Mucosa of rectum (tissue), 2 donors: ENCODE data around the gene UMAD1.

ENCODE experiments used
- H3K27ac ChIP-seq, 2 donors: one replicate each; pipeline ENCODE4 v1.7.0; 2013; ENCODE audit warnings: inconsistent platforms in 2 of 2, low read depth in 2 of 2, low read length in 2 of 2
- H3K27me3 ChIP-seq, 2 donors: one replicate each; pipeline ENCODE4 v1.7.0; 2013; ENCODE audit warnings: low read length in 2 of 2; ENCODE audit not compliant: control insufficient read depth in 2 of 2, insufficient read depth in 2 of 2
- H3K36me3 ChIP-seq, 2 donors: one replicate each; pipeline ENCODE4 v1.7.0; 2013; ENCODE audit warnings: low read length in 2 of 2; ENCODE audit not compliant: control insufficient read depth in 2 of 2, insufficient read depth in 2 of 2
- H3K4me1 ChIP-seq, 2 donors: one replicate each; pipeline ENCODE4 v1.7.0; 2013; ENCODE audit warnings: low read length in 2 of 2, mild to moderate bottlenecking in 1 of 2; ENCODE audit not compliant: control insufficient read depth in 2 of 2, insufficient read depth in 2 of 2
- H3K4me3 ChIP-seq, 2 donors: one replicate each; pipeline ENCODE4 v1.7.0; 2013; ENCODE audit warnings: low read length in 2 of 2
- H3K9ac ChIP-seq, 2 donors: one replicate each; pipeline ENCODE4 v1.7.0; 2013; ENCODE audit warnings: low read length in 2 of 2, low read depth in 1 of 2, mild to moderate bottlenecking in 1 of 2
- H3K9me3 ChIP-seq, 2 donors: one replicate each; pipeline ENCODE4 v1.7.0; 2013; ENCODE audit warnings: low read length in 2 of 2; ENCODE audit not compliant: control insufficient read depth in 2 of 2
- donor health status: healthy.
- donor health status: Normal muscosa, but diverticular disease.

UMAD1 gene

DNA sequence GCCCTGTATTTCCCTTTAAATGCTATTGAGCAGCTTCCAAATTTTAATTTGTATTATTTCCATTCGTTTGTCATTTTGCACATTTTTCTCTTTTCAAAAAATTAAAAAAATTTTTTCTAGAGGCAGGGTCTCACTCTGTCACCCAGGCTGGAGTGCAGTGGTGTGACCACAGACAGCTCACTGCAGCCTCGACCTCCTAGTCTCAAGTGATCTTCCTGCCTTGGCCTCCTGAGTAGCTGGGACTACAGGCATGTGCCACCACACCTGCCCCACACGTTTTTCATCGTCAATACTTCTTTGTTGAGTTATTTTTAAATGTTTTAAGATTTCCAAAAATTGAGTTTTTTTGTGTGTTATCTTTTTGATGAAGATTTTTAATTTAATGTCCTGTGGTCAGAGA is 73.2 kb downstream of the UMAD1 start:
- Histone ChIP-seq H3K9me3 (no peaks in the 10 kb centered on the region), H3K27me3 (no peaks in the 10 kb centered on the region), H3K9ac (no peak overlapping the region), H3K27ac (no peak overlapping the region), H3K4me3 (no peak overlapping the region), H3K36me3 (no peaks in the 10 kb centered on the region), H3K4me1 (no peaks in the 10 kb centered on the region)

DNA sequence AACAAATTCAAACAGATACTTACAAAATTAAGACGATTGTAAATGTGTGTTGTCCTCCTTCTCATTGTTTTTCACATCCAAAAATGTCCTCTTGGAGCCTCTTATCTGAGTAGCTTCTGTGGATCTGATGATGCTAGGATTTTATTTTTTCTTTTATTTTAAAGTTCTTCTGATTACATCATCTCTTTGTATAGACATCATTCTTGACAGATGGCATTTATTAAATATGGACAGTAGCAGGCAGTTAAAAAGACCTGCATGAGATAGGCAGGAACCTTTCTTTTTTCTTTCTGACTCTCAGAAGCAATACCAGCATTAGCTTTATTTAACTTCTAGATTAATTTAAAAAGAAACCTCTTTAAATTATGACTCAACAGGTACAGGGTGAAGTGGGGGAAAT is 77.9 kb downstream of the UMAD1 start, which contains the start of gene RPA3:
RPA3 (minus strand) TSS at position 116 of the 400 bp plus-strand sequence. CDS start 78,189 bp downstream, outside the sequence.
- H3K9me3 ChIP-seq: no peaks in the 10 kb centered on the region
- no peaks in the 10 kb centered on the region for H3K36me3 ChIP-seq
- H3K27ac ChIP-seq: no peak within 1 kb of the TSS
- no peaks in the 10 kb centered on the region for H3K4me1 ChIP-seq
- H3K9ac ChIP-seq: no peak within 1 kb of the TSS
- H3K27me3 ChIP-seq: no peaks in the 10 kb centered on the region
- no peak within 1 kb of the TSS for H3K4me3 ChIP-seq

DNA sequence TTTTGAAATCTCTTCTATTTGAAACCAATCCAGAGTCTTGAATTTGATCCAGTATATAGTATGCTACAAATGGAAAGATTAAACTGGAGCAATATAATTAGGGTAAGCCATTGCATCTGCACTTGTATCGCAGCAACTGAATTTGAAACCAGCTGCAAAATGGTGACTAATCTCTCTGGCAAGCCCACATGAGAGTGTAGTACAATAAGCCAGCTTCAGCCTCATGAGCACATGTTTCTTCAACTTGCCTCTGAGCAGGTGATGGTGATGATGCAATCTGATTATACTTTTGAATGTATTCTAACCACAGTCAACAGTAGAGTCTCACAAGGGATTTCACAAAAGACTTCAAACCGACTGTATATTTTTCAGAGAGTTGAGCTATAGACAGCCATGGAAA is 78.7 kb downstream of the UMAD1 start:
- Histone ChIP-seq H3K9ac (no peak overlapping the region), H3K27ac (no peak overlapping the region), H3K36me3 (no peaks in the 10 kb centered on the region), H3K4me1 (no peaks in the 10 kb centered on the region), H3K9me3 (no peaks in the 10 kb centered on the region), H3K4me3 (no peak overlapping the region), H3K27me3 (no peaks in the 10 kb centered on the region)

DNA sequence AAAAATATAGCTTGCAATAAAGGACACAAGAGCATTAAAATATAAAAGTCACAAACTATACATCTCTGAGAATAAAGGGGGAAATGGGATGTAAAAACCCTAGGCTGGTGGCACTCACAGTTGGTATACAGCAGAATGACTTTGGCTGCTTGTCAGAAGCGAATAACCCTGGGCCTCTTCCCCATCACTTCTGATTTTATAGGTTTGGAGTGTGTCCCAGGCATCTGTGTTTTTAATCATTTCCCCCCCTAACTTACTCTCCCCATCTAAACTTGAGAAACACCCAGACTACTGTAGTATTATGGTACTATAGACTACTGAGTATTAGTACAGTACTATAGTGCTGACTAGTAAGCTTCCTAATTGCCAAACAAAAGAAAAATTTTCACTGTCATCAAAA is 79.6 kb downstream of the UMAD1 start:
- no peak overlapping the region for H3K9ac ChIP-seq
- no peak overlapping the region for H3K27ac ChIP-seq
- no peak overlapping the region for H3K4me3 ChIP-seq
- no peaks in the 10 kb centered on the region for H3K9me3 ChIP-seq
- H3K36me3 ChIP-seq: no peaks in the 10 kb centered on the region
- H3K27me3 ChIP-seq: no peaks in the 10 kb centered on the region
- no peaks in the 10 kb centered on the region for H3K4me1 ChIP-seq

DNA sequence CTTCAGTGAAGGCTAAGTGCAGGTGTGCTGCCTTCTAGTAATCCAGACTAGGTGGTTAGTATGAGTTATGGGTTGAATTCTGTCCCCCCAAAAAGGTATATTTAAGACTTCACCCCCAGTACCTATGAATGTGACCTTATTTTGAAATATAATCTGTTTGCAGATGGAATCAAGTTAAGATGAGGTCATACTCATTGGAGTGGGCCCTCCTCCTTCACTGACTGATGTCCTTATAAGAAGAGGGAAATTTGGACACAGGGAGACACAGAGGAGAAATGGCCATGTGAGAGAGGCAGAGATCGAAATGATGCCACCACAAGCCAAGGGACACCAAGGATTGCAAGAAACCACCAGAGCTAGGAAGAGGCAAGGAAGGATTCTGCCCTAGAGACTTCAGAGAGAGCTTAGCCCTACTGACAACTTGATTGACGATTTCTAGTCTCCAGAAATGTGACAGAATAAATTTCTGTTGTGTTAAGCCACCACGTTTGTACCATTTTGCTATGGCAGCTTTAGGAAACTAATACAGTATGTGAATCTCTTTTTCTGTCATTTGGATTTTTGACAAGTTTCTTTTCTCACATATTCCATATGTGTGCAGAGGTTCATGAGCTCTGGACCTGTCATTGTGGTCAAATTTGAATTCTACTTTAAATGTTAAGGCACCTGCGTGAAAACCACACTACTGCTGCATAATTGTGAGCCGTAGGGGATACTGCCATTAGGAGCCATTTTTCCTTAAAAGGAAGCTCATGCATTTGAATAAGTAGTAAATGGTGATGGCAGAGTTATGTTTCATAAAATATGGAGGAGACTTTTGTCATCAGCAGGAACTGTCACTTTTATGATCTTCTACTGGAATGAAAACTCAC is 80.4 kb downstream of the UMAD1 start:
- Histone ChIP-seq H3K36me3 (no peaks in the 10 kb centered on the region), H3K27me3 (no peaks in the 10 kb centered on the region), H3K9ac (no peak overlapping the region), H3K9me3 (no peaks in the 10 kb centered on the region), H3K4me1 (no peaks in the 10 kb centered on the region), H3K27ac (no peak overlapping the region), H3K4me3 (no peak overlapping the region)

DNA sequence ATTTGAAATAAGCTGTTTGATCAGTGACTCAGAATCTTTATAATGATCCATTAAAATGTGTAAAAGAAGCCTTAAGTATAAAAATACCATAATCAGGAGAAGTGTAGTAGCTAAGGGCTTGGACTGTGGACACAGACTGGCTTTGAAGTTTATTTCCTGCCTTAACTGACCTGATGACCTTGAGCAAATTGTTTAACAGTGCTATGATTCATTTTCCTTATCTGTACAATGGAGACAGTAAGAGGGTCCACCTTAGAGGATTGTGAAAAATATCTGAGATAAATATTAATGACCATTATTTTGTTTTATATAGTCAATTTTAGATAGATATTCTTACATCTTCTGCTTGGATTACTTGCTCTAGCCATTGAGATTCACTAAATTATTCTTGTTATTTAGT is 91.2 kb downstream of the UMAD1 start:
- Histone ChIP-seq H3K4me3 (no peak overlapping the region), H3K27ac (no peak overlapping the region), H3K9ac (no peak overlapping the region), H3K9me3 (no peaks in the 10 kb centered on the region), H3K4me1 (no peaks in the 10 kb centered on the region), H3K36me3 (no peaks in the 10 kb centered on the region), H3K27me3 (no peaks in the 10 kb centered on the region)

DNA sequence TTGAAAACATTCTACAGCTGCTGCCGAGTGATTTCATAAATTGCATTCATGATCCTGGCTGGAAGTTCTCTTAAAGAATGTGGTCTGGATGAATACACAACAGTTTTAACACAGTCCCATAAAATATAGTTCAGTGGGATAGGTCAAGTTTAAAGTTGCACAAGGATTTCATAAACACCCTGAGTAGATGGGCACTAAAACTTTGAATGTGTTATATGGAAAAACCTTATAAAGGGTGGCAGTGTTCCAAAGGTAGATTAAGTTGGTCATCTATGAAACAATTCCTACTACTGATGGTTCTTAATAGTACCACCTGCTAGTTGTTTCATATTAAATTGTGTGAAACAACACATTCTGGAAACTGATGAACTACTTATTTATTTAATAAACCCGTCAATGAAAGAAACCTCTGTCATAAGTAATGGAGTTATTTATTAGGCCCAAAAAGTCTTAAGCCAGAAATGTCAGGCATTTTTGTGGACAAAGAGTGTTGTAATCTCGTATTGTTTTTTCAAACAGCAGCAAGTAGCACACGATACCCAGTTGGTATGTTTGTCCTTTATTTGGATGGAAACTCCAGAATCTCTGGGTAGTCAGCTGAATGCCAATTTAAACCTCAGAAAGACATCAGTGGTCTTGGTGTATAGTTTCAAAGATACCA is 92.2 kb downstream of the UMAD1 start:
- no peak overlapping the region for H3K9ac ChIP-seq
- no peaks in the 10 kb centered on the region for H3K9me3 ChIP-seq
- no peaks in the 10 kb centered on the region for H3K27me3 ChIP-seq
- H3K36me3 ChIP-seq: no peaks in the 10 kb centered on the region
- H3K4me1 ChIP-seq: no peaks in the 10 kb centered on the region
- no peak overlapping the region for H3K27ac ChIP-seq
- H3K4me3 ChIP-seq: no peak overlapping the region

DNA sequence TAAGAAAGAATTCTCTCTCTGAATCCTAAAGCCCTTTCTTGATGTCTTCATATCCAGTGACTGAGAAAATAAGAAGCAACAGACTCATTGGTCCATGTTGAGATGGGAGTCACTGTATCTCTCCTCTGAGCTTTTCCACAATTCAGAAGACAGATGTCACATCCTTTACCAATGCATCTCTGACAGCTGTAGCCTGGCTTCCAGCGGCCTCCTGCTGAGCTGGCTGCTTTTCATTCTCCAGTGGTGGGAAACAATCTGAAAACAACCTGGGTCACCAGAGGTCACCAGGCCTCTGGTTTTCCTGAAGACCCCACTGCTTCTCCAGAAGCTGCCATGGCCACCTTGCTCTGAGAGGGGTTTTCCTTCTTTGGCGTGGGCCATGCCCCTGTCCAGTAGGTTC is 96.1 kb downstream of the UMAD1 start:
- no peak overlapping the region for H3K27ac ChIP-seq
- no peaks in the 10 kb centered on the region for H3K36me3 ChIP-seq
- H3K9ac ChIP-seq: no peak overlapping the region
- peaks cover 3 to 5% of the 10 kb centered on the region in 2 donors for H3K4me1 ChIP-seq
- H3K27me3 ChIP-seq: no peaks in the 10 kb centered on the region
- no peak overlapping the region for H3K4me3 ChIP-seq
- no peaks in the 10 kb centered on the region for H3K9me3 ChIP-seq

DNA sequence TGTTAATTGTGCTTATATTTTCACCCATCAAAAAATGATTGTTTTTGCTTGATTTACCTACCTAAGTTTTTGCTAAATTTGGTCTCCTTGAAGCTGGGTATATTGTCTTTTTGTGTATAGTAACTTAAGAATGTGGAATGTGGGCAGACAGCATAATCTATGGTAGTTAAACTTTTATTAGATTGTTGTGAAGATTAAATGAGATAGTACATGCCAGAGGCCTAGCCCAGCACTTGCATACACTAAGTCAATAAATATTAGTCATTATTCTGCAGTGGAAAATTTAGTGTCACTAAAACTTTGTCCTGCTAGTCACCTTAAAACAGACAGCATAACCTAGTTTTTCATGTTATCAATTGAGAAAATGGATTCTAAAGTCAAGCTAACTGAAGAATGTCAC is 97.1 kb downstream of the UMAD1 start:
- Histone ChIP-seq H3K27ac (no peak overlapping the region), H3K36me3 (no peaks in the 10 kb centered on the region), H3K4me1 (peaks cover 3 to 5% of the 10 kb centered on the region in 2 donors), H3K9ac (no peak overlapping the region), H3K9me3 (no peaks in the 10 kb centered on the region), H3K4me3 (no peak overlapping the region), H3K27me3 (no peaks in the 10 kb centered on the region)

DNA sequence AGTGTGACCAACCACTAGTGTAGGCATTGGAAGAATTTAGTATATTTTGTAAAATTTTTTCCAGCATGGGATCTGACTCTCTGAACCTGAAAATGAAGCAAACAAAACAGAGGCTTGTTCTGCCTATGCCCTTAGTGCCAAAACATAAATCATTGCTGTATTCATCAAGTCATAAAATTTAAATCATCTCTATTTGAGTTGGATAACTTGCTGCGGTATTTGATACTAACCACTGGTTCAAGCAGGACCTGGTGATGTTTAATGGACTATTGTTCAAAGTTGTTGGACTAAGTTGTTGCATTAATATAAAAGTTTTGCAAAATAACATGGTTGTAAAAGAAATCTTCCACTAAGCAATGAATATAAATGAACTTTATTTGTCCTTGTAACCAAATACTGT is 97.6 kb downstream of the UMAD1 start:
- no peaks in the 10 kb centered on the region for H3K9me3 ChIP-seq
- no peak overlapping the region for H3K27ac ChIP-seq
- no peak overlapping the region for H3K4me3 ChIP-seq
- peaks cover 3 to 5% of the 10 kb centered on the region in 2 donors for H3K4me1 ChIP-seq
- no peak overlapping the region for H3K9ac ChIP-seq
- no peaks in the 10 kb centered on the region for H3K27me3 ChIP-seq
- no peaks in the 10 kb centered on the region for H3K36me3 ChIP-seq
